GM18907 (cell line): Measurements from ENCODE around the gene NFAM1.

Experiments
- ATAC-seq: cut with Tn5 transposase; IDR thresholded peaks from one replicate; pipeline ENCODE4 v1.9.1; 2021; ENCODE audit warnings: mild to moderate bottlenecking, moderate library complexity; ENCODE audit not compliant: unreplicated experiment

NFAM1 gene

DNA sequence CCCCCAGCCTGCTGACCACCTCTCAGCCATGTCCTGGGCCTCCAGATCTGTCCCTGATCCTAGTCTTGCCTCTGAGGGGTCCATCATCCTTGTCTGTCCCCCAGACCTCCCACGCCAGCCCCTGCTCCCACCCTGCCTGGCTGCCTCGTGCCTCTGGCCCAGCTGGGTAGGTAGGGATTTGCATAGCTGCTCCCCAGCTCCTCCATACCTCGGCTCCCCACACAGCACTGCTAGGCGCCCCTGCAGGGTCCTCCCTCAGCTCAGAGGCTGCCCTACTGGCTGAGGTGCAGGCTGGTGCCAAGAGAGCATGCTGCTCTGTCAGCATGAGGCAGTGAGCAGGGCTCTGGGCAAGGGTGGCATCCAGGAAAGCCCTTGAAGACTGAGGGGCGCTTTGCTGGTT, 47.7 kb downstream of the NFAM1 start:
- ATAC-seq, result no peak

DNA sequence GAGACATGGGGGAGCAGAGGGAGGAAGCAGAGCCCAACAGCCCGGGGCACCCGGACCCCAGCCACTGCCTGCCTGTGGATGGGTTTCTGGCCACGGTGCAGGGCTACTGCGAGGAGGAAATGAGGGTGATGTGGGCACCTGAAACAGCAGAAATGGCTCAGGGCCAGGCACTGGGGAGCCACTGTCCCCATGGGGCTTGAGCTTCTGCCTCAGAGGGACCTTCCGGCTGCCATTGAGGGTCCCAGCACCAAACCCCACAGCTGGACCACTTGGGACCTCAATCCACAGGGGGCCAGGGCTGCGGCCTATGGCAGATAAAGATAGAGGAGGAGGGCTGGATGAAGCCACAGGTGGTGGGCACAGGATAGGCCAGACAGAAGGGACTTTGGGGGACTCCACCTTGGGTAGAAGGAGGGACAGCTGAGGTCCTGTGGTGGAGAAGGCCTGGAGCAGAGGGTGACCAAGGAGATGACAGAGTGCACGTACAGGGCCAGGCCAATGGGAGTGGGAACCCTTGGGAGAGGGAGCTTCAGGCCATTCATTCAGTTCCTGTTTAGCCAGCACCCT, 48.3 kb downstream of the NFAM1 start:
- no peak for ATAC-seq

DNA sequence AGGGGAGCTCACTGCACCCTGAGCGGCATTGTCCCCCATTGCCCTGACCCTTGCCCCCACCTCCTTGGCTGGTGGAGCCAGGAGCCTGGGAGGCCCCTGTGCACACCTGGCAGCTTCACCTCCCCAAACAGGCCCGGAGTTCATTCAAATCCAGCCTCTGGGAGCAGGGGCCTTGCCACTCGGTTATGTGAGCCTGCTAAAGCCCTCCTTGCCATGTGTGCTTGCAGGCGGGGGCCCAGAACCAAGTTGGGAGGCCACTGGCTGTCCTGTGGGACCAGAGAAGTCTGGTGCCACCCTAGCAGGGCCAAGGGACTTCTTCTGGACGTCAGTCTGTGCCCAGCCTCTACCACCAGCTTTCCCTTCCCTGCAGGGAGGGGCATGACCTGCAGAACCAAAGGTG, 48.9 kb downstream of the NFAM1 start:
- no peak for ATAC-seq

DNA sequence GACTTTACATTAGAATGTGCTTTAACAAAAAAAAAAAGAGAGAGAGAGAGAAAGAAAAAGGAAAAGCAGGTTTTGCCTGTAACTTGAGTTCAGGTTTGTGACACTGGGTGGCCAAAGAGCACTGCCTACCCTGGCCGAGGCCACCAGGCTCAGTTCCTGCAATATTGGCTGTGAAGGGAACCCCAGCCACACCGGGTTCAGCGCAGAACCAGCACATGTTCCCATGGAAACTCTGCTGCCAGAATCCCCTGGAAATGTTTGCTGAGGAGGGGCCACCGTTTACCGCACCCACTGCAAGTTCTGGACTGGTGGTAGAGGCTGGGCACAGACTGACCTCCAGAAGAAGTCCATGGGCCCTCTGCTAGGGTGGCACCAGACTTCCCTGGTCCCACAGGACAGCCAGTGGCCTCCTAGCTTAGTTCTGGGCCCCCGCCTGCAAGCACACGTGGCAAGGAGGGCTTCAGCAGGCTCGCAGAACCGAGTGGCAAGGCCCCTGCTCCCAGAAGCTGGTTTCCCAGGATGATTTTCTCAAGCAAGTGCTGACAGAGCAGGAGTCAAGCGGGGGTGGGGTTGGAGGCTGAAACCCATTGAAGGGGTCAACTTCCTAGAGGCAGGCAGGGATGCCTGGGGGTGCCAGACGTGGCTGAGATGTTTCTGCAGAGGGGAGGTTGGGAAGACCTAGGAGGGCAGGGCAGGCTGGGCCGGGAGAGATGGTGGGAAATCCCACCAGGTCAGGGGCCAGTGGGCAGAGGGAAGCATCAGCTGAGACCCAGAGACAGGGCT, 51.2 kb downstream of the NFAM1 start:
- ATAC-seq, result no peak

DNA sequence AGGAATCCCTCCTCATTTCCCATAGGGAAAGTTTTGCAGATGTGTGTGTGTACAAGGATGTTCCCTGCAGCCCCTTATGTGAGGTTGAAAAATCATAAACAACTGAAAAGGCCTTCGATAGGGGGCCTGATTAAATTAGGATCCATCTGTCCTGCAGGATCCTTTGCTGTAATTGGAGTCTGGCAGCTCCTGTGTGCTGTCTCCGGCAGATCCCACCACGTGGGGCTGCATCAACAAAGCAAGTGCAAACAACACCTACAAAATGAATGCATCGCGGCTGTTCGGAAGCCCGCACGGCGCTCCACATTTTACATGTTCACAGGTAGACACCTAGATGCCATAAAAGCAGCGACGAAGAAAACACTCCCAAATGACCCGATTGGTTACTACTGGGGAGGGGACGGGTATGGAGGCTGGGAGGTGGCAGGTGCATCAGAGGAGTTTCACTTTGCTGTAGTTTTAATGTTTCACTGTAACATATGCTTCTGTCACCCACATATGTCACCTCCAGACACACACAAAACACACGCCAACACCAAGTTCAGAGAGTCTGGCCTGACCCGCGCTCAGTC, 52.2 kb downstream of the NFAM1 start:
- no peak for ATAC-seq

DNA sequence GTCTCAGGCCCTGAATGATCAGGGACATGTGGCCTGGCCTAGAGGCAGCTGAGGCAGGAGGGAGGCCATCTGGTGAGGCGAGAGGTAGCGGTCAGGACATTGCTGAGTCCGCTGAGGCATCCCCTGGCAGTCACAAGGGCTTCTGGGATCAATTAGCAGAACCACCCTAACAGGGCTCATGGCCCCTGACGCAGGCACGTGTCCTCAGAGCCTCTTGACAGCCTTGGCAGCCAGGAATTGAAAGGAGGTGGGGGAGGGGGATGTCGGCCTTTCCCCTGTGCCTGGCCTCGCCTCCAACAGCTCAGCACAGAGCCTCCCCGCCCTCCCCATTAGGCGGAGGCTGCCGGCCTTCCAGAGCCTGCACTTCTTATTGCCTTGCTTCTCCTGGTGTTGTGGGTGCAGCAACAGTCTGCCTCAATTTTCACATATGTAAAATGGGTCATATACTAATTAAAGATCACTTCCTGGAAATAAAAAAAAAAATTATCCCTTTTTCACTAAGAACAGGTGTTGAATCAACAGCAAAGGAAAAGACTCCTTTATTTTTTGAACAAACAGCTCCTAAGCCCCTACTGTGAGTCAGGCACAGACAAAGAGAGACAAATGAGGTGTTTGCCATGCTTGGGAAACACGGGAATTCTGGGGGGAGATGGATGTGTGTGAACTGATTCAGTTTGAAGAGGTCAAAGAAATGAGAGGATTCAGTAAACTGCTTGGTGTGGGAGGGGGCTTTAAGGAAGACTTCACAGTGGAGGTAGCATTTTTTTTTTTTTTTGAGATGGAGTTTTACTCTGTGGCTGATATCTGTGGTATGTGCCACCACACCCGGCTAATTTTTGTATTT, 55.3 kb downstream of the NFAM1 start:
- no peak for ATAC-seq

DNA sequence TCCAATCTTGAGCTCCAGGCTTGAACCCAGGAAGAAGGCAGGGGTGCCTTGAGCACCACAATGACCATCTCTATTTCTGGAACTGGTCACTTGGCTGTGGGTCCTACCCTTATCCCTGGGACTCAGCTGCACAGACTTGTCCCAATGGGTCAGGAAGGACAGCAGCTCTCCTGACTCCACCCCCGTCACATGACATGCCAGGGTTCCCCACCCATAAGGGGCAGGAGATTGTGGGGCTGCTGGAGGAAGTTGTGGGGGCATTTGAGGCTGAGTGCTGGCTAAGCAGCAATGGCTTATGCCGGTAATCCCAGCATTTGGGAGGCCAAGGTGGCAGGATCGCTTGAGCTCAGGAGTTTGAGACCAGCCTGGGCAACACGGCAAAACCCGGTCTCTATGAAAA, 56.2 kb downstream of the NFAM1 start:
- no peak for ATAC-seq

DNA sequence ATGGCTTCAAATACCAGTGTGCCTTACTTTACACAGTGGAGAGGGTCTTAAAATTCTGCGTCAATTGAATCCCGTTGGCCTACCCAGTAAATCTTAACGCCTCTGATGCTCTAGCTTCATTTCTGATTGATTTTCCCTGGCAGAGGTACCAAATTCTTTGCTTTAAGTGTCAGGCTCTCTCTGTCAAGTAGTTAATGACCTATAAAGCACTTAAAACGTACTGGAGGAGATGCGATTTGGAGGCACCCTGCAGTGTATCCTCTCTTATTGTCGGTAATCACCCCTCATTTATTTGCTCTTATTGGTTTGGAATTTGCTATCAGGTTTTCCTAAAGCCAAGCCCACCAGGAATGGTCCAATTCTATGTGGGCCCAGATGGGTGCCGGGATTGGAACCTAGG, 59.2 kb downstream of the NFAM1 start:
- ATAC-seq, result no peak

DNA sequence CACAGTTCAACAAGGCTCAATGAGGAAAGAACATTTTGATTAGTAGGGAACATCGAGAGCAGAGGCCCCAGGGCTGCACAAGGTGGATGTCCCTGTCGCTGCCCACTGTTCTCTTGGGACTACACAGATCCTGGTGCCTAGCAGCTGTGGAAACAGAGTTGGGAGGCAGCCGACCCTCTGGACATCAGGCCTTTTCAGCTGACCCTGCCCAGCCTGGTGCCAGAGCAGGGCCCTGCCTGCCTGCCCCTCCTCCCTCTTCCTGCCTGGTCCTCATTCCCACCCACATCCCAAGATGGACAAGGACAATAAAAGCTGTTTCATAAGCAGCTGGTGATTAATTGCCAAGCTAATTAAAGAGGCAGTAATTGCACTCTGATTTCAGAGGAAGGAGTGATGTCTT, 60.7 kb downstream of the NFAM1 start:
- ATAC-seq, result no peak

DNA sequence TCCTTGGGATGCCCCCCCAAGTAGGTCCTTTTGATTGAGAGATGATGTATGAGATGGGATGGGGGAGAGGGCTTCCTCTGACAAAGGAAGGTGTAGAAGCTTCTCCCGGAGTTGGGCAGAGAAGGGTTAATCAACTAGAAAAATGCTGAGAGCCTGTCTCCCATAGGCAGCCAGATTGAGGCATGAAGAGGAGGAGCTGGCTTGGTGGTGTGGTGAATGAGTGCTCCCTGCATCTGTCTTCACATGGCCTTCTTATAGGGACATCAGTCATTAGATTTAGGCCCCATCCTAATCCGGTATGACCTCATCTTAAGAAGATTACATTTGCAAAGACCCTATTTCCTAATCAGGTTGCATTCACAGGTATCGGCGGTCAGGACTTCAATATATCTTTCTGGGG, 61.1 kb downstream of the NFAM1 start:
- no peak for ATAC-seq

DNA sequence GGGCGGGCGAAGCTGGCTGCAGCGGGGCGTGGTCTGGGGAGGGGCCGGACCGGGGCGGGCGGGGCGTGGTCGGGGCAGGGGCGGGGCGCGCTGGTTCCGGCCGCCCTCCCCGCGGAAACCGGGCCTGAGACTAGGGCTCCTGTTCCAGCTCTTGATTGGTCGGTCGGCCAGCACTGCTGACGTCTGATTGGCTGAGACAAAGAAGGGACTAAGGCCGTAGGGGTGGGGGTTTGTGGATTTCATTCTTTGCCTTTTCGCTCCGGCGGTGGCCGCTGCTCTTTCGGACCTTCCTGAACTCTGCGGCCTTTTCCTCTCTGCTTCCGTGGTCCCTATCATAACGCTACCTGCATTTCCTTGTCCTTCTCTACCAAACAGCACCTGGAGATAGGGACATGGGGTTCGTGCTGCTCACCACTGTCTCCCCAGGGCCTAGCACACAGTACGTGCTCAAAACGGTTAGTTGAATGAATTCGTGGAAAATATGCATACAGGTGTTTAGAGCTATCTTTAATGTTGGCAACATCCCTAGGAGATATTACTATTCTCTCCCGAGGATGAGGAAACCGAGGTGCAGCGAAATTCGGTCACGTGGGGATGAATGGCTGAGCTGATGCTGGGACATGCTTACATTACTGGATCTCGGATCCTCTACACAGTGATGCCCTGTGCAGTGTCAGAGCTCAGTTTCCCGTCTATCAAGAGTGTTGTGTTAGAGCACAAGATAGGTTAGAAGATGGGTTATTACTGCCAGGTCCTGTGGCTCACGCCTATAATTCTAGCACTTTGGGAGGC, 62.8 kb downstream of the NFAM1 start:
- ATAC-seq, result peak; percentile 93

DNA sequence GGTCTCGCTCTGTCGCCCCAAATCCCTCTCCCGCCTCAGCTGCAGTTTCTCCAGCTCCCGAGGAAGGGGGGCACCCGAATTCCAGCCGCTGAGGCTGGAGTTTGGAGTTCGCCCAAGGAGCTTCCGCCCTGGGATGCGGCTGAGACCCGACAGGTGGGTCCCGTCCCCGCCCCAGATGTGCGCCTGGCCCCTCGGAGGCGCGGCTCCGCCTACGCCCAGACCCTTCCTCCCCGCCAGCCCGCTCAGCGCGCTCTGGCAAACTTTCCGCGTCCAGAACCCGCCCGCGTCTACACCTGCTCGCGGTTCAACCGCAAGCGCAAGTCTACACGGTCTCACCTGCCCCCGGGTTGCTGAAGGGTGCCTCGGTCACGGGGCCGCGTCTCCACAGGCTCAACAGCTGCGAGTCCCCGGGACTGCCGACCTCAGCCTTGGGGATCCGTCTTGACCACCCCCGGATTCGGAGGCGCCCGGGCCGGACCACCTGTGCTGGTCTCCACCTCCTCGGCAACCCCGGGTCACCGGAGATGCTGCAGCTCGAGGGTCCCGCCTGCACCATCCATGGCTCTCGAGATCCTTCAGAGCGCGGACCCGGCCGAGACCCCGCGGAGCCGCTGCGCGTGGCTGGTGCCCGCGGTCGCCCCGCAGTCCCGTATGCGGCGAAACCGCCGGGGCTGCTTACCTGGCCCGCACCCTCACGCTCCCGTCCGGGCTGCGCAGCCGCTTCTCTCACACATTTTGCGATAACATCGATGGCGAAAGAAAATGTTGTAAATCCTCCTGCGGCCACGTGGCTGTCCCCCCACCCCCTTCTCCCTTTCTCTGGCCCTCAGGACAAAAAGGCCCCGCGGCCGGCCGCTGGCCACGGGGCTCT, 63.6 kb downstream of the NFAM1 start:
- ATAC-seq, result peak; percentile 23

DNA sequence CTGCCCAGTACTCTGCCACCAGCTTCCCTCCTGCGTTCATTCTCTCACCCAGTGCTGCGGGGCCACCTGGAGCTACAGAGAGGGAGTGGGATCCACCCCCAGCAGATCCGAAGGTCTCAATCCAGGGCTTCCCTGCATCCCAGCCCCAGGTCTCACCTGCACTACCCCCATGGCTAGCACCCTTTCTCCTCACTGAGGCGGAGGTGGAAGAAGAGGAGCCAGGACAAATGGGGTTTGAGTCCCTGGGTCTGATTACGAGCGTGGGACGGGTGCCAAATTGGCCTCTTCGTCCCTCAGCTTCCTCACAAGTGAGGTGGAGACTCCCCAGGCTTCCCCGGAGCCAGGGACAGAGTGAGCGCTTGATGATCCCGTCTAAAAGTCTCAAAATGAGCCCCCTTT, 64.2 kb downstream of the NFAM1 start:
- ATAC-seq, result no peak

DNA sequence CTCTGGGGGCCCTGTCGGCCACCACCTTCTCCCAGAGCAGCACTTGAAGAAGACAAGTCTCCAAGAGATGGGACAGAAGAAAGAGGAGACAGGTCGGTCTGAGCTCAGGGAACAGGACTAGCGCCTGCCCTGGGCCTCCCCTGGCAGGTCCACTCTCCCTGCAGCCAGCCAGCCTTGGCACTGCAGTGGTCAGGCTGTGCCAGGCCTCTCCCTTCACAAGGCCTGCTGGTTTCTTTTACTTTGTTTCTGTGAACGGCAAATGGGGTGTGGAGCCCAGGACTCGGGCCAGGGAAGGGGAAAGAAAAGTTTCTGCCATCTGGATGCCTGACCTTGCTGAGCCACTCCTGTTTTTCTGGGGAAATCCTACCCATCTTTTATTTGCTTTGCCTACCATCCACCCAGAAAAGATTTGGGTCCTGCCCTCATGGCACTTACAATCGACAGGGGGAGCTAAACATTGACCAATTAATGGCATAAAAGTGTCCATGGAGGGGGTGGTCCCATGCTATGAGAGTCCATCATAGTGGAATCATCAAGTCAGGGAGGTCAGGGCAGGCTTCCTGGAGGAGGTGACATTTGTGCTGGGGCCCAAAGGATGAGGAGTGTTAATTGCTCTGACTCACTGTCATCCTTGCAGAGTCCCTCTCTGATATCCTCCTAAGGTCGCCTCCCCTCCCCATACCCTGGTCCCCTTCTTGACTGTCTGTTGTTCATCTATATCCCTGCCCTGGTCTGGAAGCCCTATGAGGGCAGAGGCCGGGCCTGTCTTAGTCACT, 65.2 kb downstream of the NFAM1 start:
- ATAC-seq, result no peak

DNA sequence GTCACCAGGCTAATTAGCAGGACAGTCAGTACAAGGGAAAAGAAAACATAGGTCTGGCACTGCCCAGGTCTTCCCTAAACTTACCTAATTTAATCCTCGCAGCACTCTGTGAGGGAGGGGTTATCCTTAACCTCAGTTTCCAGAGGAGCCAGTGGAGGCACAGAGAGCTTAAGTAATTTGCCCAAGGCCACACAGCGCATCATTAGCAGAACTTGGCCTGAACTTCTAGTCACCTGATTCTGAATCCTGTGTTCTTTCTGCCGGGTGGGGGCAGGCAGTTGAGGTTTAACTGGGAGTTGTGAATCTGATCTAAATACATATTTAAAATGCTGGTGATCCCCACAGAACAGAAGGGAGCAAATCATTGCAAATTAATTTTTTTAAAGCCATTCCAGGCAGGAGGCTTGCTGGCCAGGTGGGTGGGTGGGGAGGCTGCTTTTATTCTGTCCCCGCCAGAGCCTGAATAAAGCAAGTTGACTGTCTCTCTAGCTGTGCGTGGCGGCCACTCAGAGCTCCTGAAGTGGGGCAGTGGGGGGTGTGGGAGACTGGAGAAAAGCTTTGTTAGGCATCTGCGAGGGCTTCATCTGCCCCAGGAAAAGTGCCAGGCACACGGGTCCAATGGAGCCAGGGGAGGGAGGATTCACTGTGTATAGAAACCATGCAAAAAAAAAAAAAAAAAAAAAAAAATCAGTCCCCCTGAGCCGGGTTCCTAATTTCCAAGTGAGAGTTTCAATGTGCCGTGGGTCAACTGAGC, 66.1 kb downstream of the NFAM1 start:
- no peak for ATAC-seq

DNA sequence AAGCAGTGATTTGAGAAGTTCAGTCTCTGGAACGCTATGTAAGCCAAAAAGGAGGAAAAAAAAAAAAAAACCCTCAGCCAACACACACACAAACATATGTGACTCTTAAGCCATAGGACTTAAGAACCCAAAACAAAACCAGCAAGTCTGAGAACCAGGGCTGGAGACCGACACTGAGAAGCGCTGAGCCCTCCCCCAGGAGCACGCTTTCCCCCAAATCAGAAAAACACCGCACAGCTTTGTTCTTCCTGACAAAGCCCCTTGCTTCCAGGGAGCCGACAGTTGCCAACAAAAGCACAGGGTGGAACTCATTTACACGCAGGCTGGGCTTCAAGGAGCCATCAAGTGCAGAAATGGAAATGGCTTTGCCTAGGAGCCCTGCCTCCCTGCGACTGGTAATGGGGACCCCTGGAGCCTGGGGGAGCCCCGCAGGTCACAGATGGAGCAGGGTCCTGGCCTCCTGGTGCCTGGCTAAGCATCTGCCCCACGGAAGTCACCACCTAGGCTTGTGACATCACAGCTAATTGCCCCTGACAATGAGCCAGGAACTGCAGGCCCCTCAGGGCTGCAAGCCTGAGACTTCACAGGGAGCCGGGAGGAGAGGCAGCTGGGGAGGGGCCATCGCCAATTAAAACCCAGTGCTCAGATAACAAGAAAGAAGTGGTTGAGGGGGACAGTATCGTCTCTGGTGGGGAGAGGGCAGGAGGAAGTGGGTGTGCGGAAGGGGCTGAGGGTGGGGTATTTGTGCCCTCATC, 66.9 kb downstream of the NFAM1 start:
- no peak for ATAC-seq

DNA sequence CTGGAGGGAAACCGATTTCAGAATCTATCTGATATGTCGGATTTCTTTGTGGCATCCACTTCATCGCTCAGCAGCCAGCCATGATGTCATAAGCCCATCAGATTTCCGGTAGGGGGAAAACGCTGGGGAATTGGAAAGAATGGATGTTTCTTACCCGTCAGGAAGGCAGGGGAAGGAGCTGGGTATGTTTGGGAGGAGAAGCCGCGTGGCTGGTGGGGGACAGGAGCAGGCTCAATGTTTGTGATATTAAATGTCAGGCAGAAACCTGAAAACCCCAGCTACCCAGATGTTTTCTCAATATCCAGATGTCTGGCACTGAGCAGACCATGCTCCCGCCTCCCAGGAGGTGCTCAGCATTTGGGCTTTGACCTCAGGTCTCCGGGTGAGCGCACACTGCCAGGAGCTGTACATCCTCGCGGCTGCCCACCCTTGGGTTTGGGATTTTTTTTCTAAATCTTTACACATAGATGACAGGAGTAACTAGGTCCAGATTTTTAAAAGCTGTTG, 67.5 kb downstream of the NFAM1 start:
- ATAC-seq, result no peak
